Coronary artery (tissue), 2 donors: ENCODE data around the gene ARHGEF38.

Experiments
- DNase-seq: peaks from one replicate; pipeline ENCODE4 v3.0.0-alpha.2; 2017; ENCODE audit warnings: low spot score
- H3K27ac ChIP-seq, 2 donors: fragments of 200-600 bp; sonication (generic); one replicate each; pipeline ENCODE4 v1.5.1; 2016 to 2019
- H3K4me3 ChIP-seq: fragments of 200-600 bp; sonication (generic); 2 replicates; pipeline ENCODE4 v1.5.1; 2016; ENCODE audit warnings: mild to moderate bottlenecking, moderate library complexity
- TF ChIP-seq, protein P1 (sequence below): fragments of 200-600 bp; sonication (generic); IDR thresholded peaks from one replicate; pipeline ENCODE4 v1.5.1; 2019; ENCODE audit warnings: antibody characterized with exemption

ARHGEF38 gene

DNA sequence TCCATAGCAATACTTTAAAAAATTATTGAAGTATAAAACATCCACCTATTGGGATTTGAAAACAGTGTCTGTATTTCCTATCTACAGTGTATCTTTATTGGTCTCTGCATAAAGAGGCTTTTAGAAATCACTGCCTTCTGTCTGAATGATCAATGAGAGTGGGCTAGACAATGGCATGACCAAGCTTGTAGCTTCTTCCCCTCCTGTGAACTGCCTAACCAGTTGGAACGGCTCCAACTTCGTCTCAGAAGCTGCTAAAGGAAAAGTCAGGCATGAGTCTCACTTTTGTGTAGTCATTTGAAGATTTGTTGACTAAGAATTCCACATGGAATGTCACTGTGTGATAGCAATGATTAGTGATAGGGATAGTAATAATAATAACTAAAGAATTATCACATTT lies 91.8 kb downstream of the ARHGEF38 start:
- TF ChIP-seq, protein P1, sequence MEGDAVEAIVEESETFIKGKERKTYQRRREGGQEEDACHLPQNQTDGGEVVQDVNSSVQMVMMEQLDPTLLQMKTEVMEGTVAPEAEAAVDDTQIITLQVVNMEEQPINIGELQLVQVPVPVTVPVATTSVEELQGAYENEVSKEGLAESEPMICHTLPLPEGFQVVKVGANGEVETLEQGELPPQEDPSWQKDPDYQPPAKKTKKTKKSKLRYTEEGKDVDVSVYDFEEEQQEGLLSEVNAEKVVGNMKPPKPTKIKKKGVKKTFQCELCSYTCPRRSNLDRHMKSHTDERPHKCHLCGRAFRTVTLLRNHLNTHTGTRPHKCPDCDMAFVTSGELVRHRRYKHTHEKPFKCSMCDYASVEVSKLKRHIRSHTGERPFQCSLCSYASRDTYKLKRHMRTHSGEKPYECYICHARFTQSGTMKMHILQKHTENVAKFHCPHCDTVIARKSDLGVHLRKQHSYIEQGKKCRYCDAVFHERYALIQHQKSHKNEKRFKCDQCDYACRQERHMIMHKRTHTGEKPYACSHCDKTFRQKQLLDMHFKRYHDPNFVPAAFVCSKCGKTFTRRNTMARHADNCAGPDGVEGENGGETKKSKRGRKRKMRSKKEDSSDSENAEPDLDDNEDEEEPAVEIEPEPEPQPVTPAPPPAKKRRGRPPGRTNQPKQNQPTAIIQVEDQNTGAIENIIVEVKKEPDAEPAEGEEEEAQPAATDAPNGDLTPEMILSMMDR, result no peak
- Histone ChIP-seq H3K27ac (no peak overlapping the region), H3K4me3 (no peak overlapping the region)
- DNase-seq, result no peak

DNA sequence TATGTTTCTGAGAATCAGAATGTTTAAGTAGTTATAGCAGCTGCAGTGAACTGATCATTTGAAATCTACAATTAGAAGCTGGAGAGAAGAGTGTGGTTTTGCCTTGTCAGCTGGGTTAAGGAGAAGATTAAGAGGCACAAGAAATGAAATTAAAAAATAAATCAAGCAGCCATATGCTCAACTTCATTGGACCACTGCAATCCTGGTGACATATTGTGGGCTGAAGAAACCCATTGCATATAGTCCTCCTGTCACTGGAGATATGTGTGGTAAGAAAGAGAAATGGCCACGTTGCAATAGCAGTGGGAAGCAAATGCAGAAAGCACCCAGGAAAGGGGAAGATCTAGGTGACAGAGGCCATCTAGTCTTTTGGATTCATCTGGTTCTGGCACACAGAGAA lies 93.0 kb downstream of the ARHGEF38 start:
- no peak overlapping the region for H3K27ac ChIP-seq
- H3K4me3 ChIP-seq, result no peak overlapping the region
- DNase-seq, result no peak
- TF ChIP-seq, protein P1, result no peak

DNA sequence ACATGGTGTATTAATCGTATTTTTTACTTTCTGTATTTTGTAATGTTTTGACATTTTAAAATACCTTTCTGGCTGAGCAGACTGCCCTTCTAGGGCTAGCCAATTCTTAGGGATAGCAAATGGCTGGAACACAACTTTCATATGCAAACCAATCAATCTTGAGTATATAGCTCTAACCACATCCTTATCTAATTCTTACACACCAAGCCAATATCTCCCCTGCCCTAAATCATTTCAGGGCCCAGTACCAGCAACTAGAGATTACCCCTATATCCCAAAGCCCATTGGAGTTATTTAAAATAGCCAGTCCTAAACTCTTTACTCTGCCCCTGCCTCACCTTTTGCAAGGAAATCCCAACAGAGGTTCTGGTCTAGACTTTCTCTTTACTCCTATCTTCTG lies 97.8 kb downstream of the ARHGEF38 start:
- no peak overlapping the region for H3K27ac ChIP-seq
- DNase-seq, result no peak
- H3K4me3 ChIP-seq, result no peak overlapping the region
- TF ChIP-seq, protein P1, result no peak

DNA sequence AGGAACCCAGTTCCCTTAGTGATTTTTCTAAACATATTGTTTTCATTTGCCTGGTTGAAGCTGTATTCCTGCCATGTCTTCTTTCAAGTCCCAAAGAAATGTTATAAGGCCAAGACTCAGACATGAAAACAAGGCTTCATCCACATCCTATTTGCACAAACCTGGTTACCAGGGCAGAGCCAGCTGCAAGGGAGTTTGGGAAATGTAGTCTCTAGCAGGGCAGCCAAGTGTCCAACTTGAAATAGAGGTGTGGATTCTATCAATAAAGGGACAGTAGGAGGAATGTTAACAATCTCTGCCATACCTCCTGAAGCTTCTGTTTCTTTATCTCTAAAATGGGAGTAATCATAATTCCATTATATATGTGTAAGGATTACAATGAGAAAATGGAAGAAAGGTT lies 99.5 kb downstream of the ARHGEF38 start:
- Histone ChIP-seq H3K27ac (no peak overlapping the region), H3K4me3 (no peak overlapping the region)
- no peak for DNase-seq
- TF ChIP-seq, protein P1, result no peak

DNA sequence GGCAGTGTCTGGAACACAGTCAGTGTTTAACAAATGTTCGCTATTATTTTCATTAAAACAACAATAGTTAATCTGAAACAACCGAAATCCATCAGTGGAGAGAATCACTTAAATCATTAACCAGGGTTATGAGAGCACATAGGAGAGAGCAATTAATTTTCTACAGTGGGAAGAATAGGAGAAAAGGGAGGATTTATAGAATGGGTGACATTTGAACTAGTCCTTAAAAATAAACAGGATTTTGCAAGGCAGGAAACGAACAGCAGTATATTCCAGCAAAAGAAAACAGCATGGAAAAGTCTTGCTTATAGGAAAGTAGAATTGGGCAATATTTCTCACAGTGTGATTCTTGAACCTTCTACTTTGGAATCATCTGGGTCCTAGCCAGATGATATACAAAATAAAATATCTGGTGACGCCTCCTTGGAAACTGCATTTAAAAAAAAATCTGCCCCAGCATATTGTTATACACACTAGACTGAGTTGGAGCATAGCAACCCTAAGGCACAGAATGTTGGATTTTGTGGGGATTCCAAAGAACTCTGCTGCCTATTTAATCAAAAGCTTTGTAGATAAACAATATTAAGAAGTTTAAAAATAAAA lies 100.0 kb downstream of the ARHGEF38 start:
- H3K4me3 ChIP-seq, result no peak overlapping the region
- no peak for DNase-seq
- H3K27ac ChIP-seq, result no peak overlapping the region
- TF ChIP-seq, protein P1, result no peak

DNA sequence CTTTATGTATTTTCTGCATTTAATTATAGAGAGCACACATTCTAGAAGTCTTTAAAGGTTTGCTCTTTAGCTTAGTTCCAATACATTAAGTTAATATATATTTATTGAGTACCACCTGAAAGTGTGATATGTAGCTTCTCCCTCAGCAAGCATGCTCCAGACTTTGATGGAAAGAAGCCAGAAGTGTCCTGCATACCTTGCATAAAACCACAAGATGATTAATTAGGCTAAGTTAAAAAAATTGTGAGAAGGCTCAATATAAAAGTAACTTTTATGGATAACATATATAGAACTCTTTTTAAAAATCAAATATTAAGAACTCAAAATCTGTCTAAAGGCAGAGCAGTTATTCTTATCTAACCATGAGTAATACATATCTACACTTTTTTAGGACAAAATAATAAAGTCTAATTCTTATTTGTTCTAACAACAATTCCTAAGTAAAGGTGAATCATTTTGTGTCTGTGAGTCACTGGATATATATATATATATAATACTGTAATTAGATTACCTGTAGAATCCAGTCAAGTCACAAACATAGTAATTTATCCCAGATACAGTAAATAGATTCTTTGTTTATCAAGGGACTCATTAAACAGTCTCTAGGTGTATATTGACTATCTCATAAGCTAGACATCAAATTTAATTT lies 104.8 kb downstream of the ARHGEF38 start:
- H3K4me3 ChIP-seq, result no peak overlapping the region
- no peak for DNase-seq
- no peak overlapping the region for H3K27ac ChIP-seq
- TF ChIP-seq, protein P1, result no peak

DNA sequence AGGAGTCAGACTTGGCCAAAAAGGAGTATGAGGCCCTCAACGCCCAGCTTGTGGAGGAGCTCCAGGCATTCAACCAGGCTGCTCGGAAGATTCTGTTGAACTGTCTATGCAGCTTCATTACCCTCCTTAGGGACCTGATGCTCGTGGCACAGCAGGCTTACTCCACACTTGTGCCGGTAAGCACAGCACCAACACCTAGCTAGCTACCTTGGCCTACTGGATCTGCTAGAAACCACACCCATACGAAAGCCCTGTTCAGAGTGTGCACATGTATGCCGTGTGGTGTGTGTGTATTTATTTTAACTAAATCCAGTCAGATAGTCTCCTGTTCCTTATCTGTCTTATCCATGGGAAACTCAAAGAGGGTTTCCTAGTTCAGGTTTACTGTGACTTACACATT lies 106.8 kb downstream of the ARHGEF38 start:
- no peak for DNase-seq
- H3K27ac ChIP-seq, result no peak overlapping the region
- TF ChIP-seq, protein P1, result no peak

More for the DNA sequence above, 106.8 kb downstream of the ARHGEF38 start:
- H3K4me3 ChIP-seq, result no peak overlapping the region
